Muscle layer of colon (tissue), 2 donors: ENCODE data around the gene SCAMP2.
A peak's percentile ranks its signal among the peaks of the same experiment; 100 is the strongest.

ENCODE experiments used
- H3K27ac ChIP-seq: one replicate; pipeline ENCODE4 v1.7.0; 2013; ENCODE audit warnings: low read depth, mild to moderate bottlenecking, low read length, moderate library complexity
- H3K27me3 ChIP-seq, 2 donors: one replicate each; pipeline ENCODE4 v1.7.0; 2013; ENCODE audit warnings: low read length in 2 of 2, mild to moderate bottlenecking in 2 of 2; ENCODE audit not compliant: insufficient read depth in 2 of 2, control insufficient read depth in 1 of 2
- H3K36me3 ChIP-seq: one replicate; pipeline ENCODE4 v1.7.0; 2013; ENCODE audit warnings: mild to moderate bottlenecking, low read length; ENCODE audit not compliant: insufficient read depth
- H3K4me1 ChIP-seq: one replicate; pipeline ENCODE4 v1.7.0; 2013; ENCODE audit warnings: mild to moderate bottlenecking, low read length; ENCODE audit not compliant: insufficient read depth
- H3K4me3 ChIP-seq, 2 donors: one replicate each; pipeline ENCODE4 v1.7.0; 2013; ENCODE audit warnings: low read length in 2 of 2, low read depth in 1 of 2, mild to moderate bottlenecking in 1 of 2, moderate library complexity in 1 of 2
- H3K9ac ChIP-seq: one replicate; pipeline ENCODE4 v1.7.0; 2013; ENCODE audit warnings: low read length
- H3K9me3 ChIP-seq: one replicate; pipeline ENCODE4 v1.7.0; 2013; ENCODE audit warnings: mild to moderate bottlenecking, low read length
- donor health status: abdominal sarcoma.
- donor health status: Adenocarcinoma of cecum.

The SCAMP2 gene

GRCh38 chr15:74825866-74826265 lies 47.3 kb downstream of the SCAMP2 start:
- H3K27ac ChIP-seq: no peak overlapping the region
- H3K4me3 ChIP-seq: no peak overlapping the region
- no peaks in the 10 kb centered on the region for H3K9me3 ChIP-seq
- peaks cover 6 to 14% of the 10 kb centered on the region in 2 donors for H3K27me3 ChIP-seq
- no peaks in the 10 kb centered on the region for H3K36me3 ChIP-seq
- H3K9ac ChIP-seq: no peak overlapping the region
- peaks cover 4% of the 10 kb centered on the region for H3K4me1 ChIP-seq

GRCh38 chr15:74824976-74825375 lies 48.2 kb downstream of the SCAMP2 start:
- no peaks in the 10 kb centered on the region for H3K36me3 ChIP-seq
- peaks cover 6 to 14% of the 10 kb centered on the region in 2 donors for H3K27me3 ChIP-seq
- no peak overlapping the region for H3K27ac ChIP-seq
- no peaks in the 10 kb centered on the region for H3K9me3 ChIP-seq
- no peaks in the 10 kb centered on the region for H3K4me1 ChIP-seq
- no peak overlapping the region for H3K4me3 ChIP-seq
- no peak overlapping the region for H3K9ac ChIP-seq

GRCh38 chr15:74823324-74823723 lies 49.8 kb downstream of the SCAMP2 start:
- no peak overlapping the region for H3K9ac ChIP-seq
- no peaks in the 10 kb centered on the region for H3K4me1 ChIP-seq
- no peaks in the 10 kb centered on the region for H3K9me3 ChIP-seq
- no peak overlapping the region for H3K4me3 ChIP-seq
- peaks cover 6 to 14% of the 10 kb centered on the region in 2 donors for H3K27me3 ChIP-seq
- no peak overlapping the region for H3K27ac ChIP-seq
- no peaks in the 10 kb centered on the region for H3K36me3 ChIP-seq

- Histone ChIP-seq H3K27ac (no peak overlapping the region), H3K4me3 (no peak overlapping the region), H3K27me3 (peaks cover 4 to 7% of the 10 kb centered on the region in 2 donors), H3K4me1 (no peaks in the 10 kb centered on the region), H3K9ac (no peak overlapping the region), H3K9me3 (no peaks in the 10 kb centered on the region), H3K36me3 (no peaks in the 10 kb centered on the region)
These were observed 50.9 kb downstream of the SCAMP2 start for GRCh38 chr15:74822233-74822632.

- no peak overlapping the region for H3K4me3 ChIP-seq
- peaks cover 0 to 3% of the 10 kb centered on the region in 2 donors for H3K27me3 ChIP-seq
- no peak overlapping the region for H3K9ac ChIP-seq
- H3K27ac ChIP-seq: no peak overlapping the region
- no peaks in the 10 kb centered on the region for H3K9me3 ChIP-seq
- H3K36me3 ChIP-seq: no peaks in the 10 kb centered on the region
- H3K4me1 ChIP-seq: no peaks in the 10 kb centered on the region
These were observed 51.4 kb downstream of the SCAMP2 start for GRCh38 chr15:74821790-74822158.

- H3K27ac ChIP-seq: no peak overlapping the region
- no peaks in the 10 kb centered on the region for H3K36me3 ChIP-seq
- H3K27me3 ChIP-seq: no peaks in the 10 kb centered on the region
These were observed 51.9 kb downstream of the SCAMP2 start for GRCh38 chr15:74821091-74821789.

GRCh38 chr15:74820056-74820455 lies 53.1 kb downstream of the SCAMP2 start:
- Histone ChIP-seq H3K36me3 (no peaks in the 10 kb centered on the region), H3K4me1 (peaks cover 10% of the 10 kb centered on the region), H3K27me3 (no peaks in the 10 kb centered on the region), H3K9ac (no peak overlapping the region), H3K9me3 (no peaks in the 10 kb centered on the region), H3K4me3 (no peak overlapping the region), H3K27ac (no peak overlapping the region)

More at GRCh38 chr15:74821091-74821789, 51.9 kb downstream of the SCAMP2 start:
- no peaks in the 10 kb centered on the region for H3K9me3 ChIP-seq
- H3K4me3 ChIP-seq: no peak overlapping the region
- no peak overlapping the region for H3K9ac ChIP-seq
- H3K4me1 ChIP-seq: no peaks in the 10 kb centered on the region

GRCh38 chr15:74817370-74817737 lies 55.8 kb downstream of the SCAMP2 start:
- H3K27ac ChIP-seq: no peak overlapping the region
- H3K4me3 ChIP-seq: no peak overlapping the region
- no peaks in the 10 kb centered on the region for H3K9me3 ChIP-seq
- no peaks in the 10 kb centered on the region for H3K36me3 ChIP-seq
- H3K4me1 ChIP-seq: peaks cover 14% of the 10 kb centered on the region
- H3K9ac ChIP-seq: no peak overlapping the region
- H3K27me3 ChIP-seq: no peaks in the 10 kb centered on the region

- Histone ChIP-seq H3K36me3 (no peaks in the 10 kb centered on the region), H3K9me3 (no peaks in the 10 kb centered on the region), H3K4me1 (peaks cover 14% of the 10 kb centered on the region), H3K27ac (peak overlapping the region; percentile 51), H3K27me3 (no peaks in the 10 kb centered on the region), H3K4me3 (no peak overlapping the region), H3K9ac (no peak overlapping the region)
These were observed 56.4 kb downstream of the SCAMP2 start for GRCh38 chr15:74816624-74817369.

GRCh38 chr15:74815961-74816360 lies 57.2 kb downstream of the SCAMP2 start:
- Histone ChIP-seq H3K27ac (no peak overlapping the region), H3K9ac (no peak overlapping the region)

GRCh38 chr15:74815121-74815934 lies 57.8 kb downstream of the SCAMP2 start:
- no peak overlapping the region for H3K27ac ChIP-seq
- peaks cover 14% of the 10 kb centered on the region for H3K4me1 ChIP-seq
- H3K9ac ChIP-seq: no peak overlapping the region
- no peaks in the 10 kb centered on the region for H3K36me3 ChIP-seq
- H3K27me3 ChIP-seq: no peaks in the 10 kb centered on the region
- H3K9me3 ChIP-seq: no peaks in the 10 kb centered on the region
- H3K4me3 ChIP-seq: no peak overlapping the region

More at GRCh38 chr15:74815961-74816360, 57.2 kb downstream of the SCAMP2 start:
- H3K4me3 ChIP-seq: no peak overlapping the region
- no peaks in the 10 kb centered on the region for H3K36me3 ChIP-seq
- no peaks in the 10 kb centered on the region for H3K27me3 ChIP-seq
- no peaks in the 10 kb centered on the region for H3K9me3 ChIP-seq
- peaks cover 14% of the 10 kb centered on the region for H3K4me1 ChIP-seq
